Right lobe of liver (tissue), 4 donors: ENCODE measurements around the gene ELL.

Experiments used
- POLR2A ChIP-seq: fragments of 450-650 bp; IDR thresholded peaks from one replicate; pipeline ENCODE4 v1.6.1; 2017; ENCODE audit warnings: antibody characterized with exemption, mild to moderate bottlenecking
- TF ChIP-seq, protein P1 (sequence below), 4 donors: fragments of 200-600 bp in 3 of 4; fragments of 450-650 bp in 1 of 4; IDR thresholded peaks; one replicate each; pipeline versions ENCODE4 v1.5.1 to v1.8.0; 2016 to 2022; ENCODE audit warnings: antibody characterized with exemption in 4 of 4, mild to moderate bottlenecking in 2 of 4
- donor health status: DM: no; HTN: no; CAD: no.
- donor health status: DM: no; HTN: no; CAD: no.
- donor health status: DM: no; HTN: yes; CAD: no.

DNA sequence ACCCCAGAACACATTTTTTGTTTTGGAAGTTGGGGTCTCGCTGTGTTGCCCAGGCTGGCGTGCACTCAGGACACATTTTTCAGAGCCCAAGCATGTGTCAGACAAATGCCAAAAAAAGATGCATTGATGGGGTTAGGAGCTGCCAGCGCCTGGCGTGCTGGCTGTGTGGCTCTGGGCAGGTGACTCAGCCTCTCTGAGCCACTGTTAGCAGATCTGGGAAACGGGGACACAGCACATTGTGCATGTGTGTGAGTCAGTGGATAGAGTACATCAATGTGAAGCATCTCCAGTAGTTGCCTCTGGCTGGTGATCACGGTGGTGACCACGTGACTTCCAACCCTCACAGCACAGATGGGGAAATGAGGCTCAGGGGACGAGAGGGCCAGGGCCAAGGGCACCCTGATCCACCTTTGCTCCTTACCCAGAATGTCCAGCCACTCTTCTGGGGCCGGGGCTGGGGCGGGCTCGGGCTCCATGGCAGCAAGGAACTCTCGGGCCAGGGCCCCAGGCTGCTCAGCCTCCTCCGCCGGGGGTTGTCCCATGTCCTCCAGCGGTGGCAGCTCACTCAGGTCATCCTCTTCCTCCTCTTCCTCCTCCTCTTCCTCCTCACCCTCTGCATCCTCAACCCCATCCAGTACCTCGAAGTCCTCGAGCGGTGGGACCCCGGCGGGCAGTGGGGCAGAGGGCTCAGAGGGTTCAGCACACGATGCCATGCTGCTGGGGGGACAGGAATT, 19.6 kb upstream of the ELL start:
- TF ChIP-seq, protein P1, sequence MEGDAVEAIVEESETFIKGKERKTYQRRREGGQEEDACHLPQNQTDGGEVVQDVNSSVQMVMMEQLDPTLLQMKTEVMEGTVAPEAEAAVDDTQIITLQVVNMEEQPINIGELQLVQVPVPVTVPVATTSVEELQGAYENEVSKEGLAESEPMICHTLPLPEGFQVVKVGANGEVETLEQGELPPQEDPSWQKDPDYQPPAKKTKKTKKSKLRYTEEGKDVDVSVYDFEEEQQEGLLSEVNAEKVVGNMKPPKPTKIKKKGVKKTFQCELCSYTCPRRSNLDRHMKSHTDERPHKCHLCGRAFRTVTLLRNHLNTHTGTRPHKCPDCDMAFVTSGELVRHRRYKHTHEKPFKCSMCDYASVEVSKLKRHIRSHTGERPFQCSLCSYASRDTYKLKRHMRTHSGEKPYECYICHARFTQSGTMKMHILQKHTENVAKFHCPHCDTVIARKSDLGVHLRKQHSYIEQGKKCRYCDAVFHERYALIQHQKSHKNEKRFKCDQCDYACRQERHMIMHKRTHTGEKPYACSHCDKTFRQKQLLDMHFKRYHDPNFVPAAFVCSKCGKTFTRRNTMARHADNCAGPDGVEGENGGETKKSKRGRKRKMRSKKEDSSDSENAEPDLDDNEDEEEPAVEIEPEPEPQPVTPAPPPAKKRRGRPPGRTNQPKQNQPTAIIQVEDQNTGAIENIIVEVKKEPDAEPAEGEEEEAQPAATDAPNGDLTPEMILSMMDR (IDR thresholded peaks at IDR 0.05) = no peak
- no peak for TF ChIP-seq POLR2A
